HepG2 (cell line): ENCODE measurements around the gene IRAK2. TPM values are rescaled to one million over a fixed set of nuclear protein-coding genes. Genes with fewer than 3 reads are reported as not detected.

Source experiments
- BCL6 ChIP-seq: IDR thresholded peaks from 2 replicates; pipeline ENCODE4 v1.6.1; 2016; ENCODE audit warnings: missing genetic modification reagents, missing compliant biosample characterization
- CEBPG ChIP-seq: IDR thresholded peaks from 2 replicates; pipeline ENCODE4 v1.6.1; 2016
- CHD4 ChIP-seq: fragments of 200-600 bp; sonication (generic); IDR thresholded peaks from 2 replicates; pipeline ENCODE4 v1.7.0; 2017; ENCODE audit warnings: mild to moderate bottlenecking, low read length, borderline replicate concordance
- GATAD1 ChIP-seq: IDR thresholded peaks from 2 replicates; pipeline ENCODE4 v1.6.1; 2016; ENCODE audit warnings: missing genetic modification reagents, missing compliant biosample characterization
- GPN1 ChIP-seq: sonication (generic); formaldehyde crosslinking; IDR thresholded peaks from 2 replicates; pipeline ENCODE4 v1.5.1; 2020; ENCODE audit warnings: missing genetic modification reagents, borderline replicate concordance
- HCFC1 ChIP-seq: fragments of 150-350 bp; IDR thresholded peaks from 2 replicates; pipeline ENCODE4 v1.6.1; 2014; ENCODE audit warnings: low read depth, low read length
- HNRNPL ChIP-seq: fragments of 200-400 bp; formaldehyde crosslinking; IDR thresholded peaks from 2 replicates; pipeline ENCODE4 v1.6.1; 2017; ENCODE audit warnings: mild to moderate bottlenecking, low read depth, low read length
- IKZF1 ChIP-seq: fragments of 450-650 bp; IDR thresholded peaks from 2 replicates; pipeline ENCODE4 v1.7.1; 2016
- JUNB ChIP-seq: sonication (generic); formaldehyde crosslinking; IDR thresholded peaks from 2 replicates; pipeline ENCODE4 v1.8.0; 2022; ENCODE audit warnings: missing genetic modification reagents, mild to moderate bottlenecking, borderline replicate concordance
- MEIS2 ChIP-seq: sonication (generic); formaldehyde crosslinking; IDR thresholded peaks from 2 replicates; pipeline ENCODE4 v1.9.0; 2021; ENCODE audit warnings: mild to moderate bottlenecking, missing genetic modification reagents
- MTA1 ChIP-seq: sonication (generic); formaldehyde crosslinking; IDR thresholded peaks from 2 replicates; pipeline ENCODE4 v1.4.0; 2020; ENCODE audit warnings: missing genetic modification reagents, mild to moderate bottlenecking, borderline replicate concordance
- MXI1 ChIP-seq: IDR thresholded peaks from 3 replicates; pipeline ENCODE4 v1.6.1; 2012; ENCODE audit warnings: low read depth, low read length, inconsistent platforms, borderline replicate concordance
- NFYB ChIP-seq: sonication (generic); formaldehyde crosslinking; IDR thresholded peaks from 2 replicates; pipeline ENCODE4 v1.4.0; 2020; ENCODE audit warnings: missing genetic modification reagents
- NKX3-1 ChIP-seq: sonication (generic); formaldehyde crosslinking; IDR thresholded peaks from 2 replicates; pipeline ENCODE4 v1.5.0; 2020; ENCODE audit warnings: missing genetic modification reagents
- NR2F2 ChIP-seq: IDR thresholded peaks from 2 replicates; pipeline ENCODE4 v1.6.1; 2012; ENCODE audit warnings: low read depth, inconsistent platforms, borderline replicate concordance
- PTBP1 ChIP-seq: fragments of 200-400 bp; formaldehyde crosslinking; IDR thresholded peaks from 2 replicates; pipeline ENCODE4 v1.6.1; 2018; ENCODE audit warnings: low read length, low read depth; ENCODE audit not compliant: poor library complexity, severe bottlenecking
- RAD51 ChIP-seq: fragments of 450-650 bp; IDR thresholded peaks from 2 replicates; pipeline ENCODE4 v1.6.1; 2016; ENCODE audit warnings: borderline replicate concordance
- SATB2 ChIP-seq: sonication (generic); formaldehyde crosslinking; IDR thresholded peaks from 2 replicates; pipeline ENCODE4 v1.5.0; 2020; ENCODE audit warnings: missing genetic modification reagents
- ZBTB46 ChIP-seq: sonication (generic); formaldehyde crosslinking; IDR thresholded peaks from 2 replicates; pipeline ENCODE4 v1.4.0; 2020; ENCODE audit warnings: mild to moderate bottlenecking, missing genetic modification reagents, borderline replicate concordance
- ZFP36L1 ChIP-seq: sonication (generic); formaldehyde crosslinking; IDR thresholded peaks from 2 replicates; pipeline ENCODE4 v1.8.0; 2022; ENCODE audit warnings: mild to moderate bottlenecking, missing genetic modification reagents, moderate library complexity
- ZFP37 ChIP-seq: sonication (generic); formaldehyde crosslinking; IDR thresholded peaks from 2 replicates; pipeline ENCODE4 v1.4.0; 2020; ENCODE audit warnings: missing genetic modification reagents, borderline replicate concordance
- ZFP62 ChIP-seq: sonication (generic); formaldehyde crosslinking; IDR thresholded peaks from 2 replicates; pipeline ENCODE4 v1.4.0; 2020; ENCODE audit warnings: missing genetic modification reagents
- ZMYM2 ChIP-seq: sonication (generic); formaldehyde crosslinking; IDR thresholded peaks from 2 replicates; pipeline ENCODE4 v1.8.0; 2022; ENCODE audit warnings: mild to moderate bottlenecking, missing genetic modification reagents
- ZNF225 ChIP-seq: sonication (generic); formaldehyde crosslinking; IDR thresholded peaks from 2 replicates; pipeline ENCODE4 v1.4.0; 2020; ENCODE audit warnings: mild to moderate bottlenecking, missing genetic modification reagents
- ZNF232 ChIP-seq: sonication (generic); formaldehyde crosslinking; IDR thresholded peaks from 2 replicates; pipeline ENCODE4 v1.4.0; 2020; ENCODE audit warnings: missing genetic modification reagents, borderline replicate concordance
- ZNF235 ChIP-seq: sonication (generic); formaldehyde crosslinking; IDR thresholded peaks from 2 replicates; pipeline ENCODE4 v1.8.1; 2023; ENCODE audit warnings: mild to moderate bottlenecking, missing genetic modification reagents, borderline replicate concordance
- ZNF292 ChIP-seq: sonication (generic); formaldehyde crosslinking; IDR thresholded peaks from 2 replicates; pipeline ENCODE4 v1.8.1; 2022; ENCODE audit warnings: mild to moderate bottlenecking, low read depth, missing genetic modification reagents, borderline replicate concordance
- ZNF337 ChIP-seq: sonication (generic); formaldehyde crosslinking; IDR thresholded peaks from 2 replicates; pipeline ENCODE4 v1.5.1; 2020; ENCODE audit warnings: missing genetic modification reagents, low read depth, mild to moderate bottlenecking, borderline replicate concordance
- ZNF350 ChIP-seq: sonication (generic); formaldehyde crosslinking; IDR thresholded peaks from 2 replicates; pipeline ENCODE4 v1.4.0; 2020; ENCODE audit warnings: mild to moderate bottlenecking, low read depth, missing genetic modification reagents, borderline replicate concordance
- polyA plus RNA-seq, 8 experiments: library from polyadenylated mRNA; depleted of rRNA in 3 of 8; stranded (reverse) in 7 of 8; unstranded in 1 of 8; fragments of >200 nt; fragmentation: Illumina TruSeq in 4 of 8; extraction: Trizol in 4 of 8; gene quantifications; 2 replicates each; pipeline versions ENCODE4 v1.2.1 to v1.2.3, GENCODE V29; 2011 to 2016; ENCODE audit warnings: low read depth in 4 of 8, missing spikeins in 1 of 8, mixed read lengths in 1 of 8; ENCODE audit not compliant: insufficient read depth in 1 of 8
- total RNA-seq, 5 experiments: library from RNA; depleted of rRNA; stranded (reverse); fragments of >200 nt; fragmentation: Illumina TruSeq; extraction: Trizol; gene quantifications; 2 replicates each; pipeline ENCODE4 v1.2.3, GENCODE V29; 2016; ENCODE audit warnings: low read depth in 1 of 5
- TF ChIP-seq, protein P1 (sequence below): sonication (generic); formaldehyde crosslinking; IDR thresholded peaks from 2 replicates; pipeline ENCODE4 v1.8.0; 2022; ENCODE audit warnings: mild to moderate bottlenecking, missing genetic modification reagents

Gene IRAK2
- total and polyA plus RNA-seq, 2 of the 13 experiments (the other 11 are each of a cell fraction or from before 2014, with no cell fraction given): 13.1 to 23.3 TPM

- TF ChIP-seq ZNF350: peak; percentile 70; the same call in 1 of the 2 replicates
- no peak for TF ChIP-seq NFYB
- TF ChIP-seq ZNF337 (CRISPR knock-in tag): no peak
- no peak for TF ChIP-seq IKZF1
- TF ChIP-seq HCFC1: no peak
- TF ChIP-seq ZNF235 (CRISPR knock-in tag): no peak
- 0 out of 2 replicates have a peak, but pooled peaks have one; percentile 23 for TF ChIP-seq MEIS2 (CRISPR knock-in tag)
- TF ChIP-seq ZMYM2: no peak
- TF ChIP-seq JUNB (CRISPR knock-in tag): no peak
- TF ChIP-seq ZFP37: no peak
- TF ChIP-seq SATB2 (CRISPR knock-in tag): 0 out of 2 replicates have a peak, but pooled peaks have one; percentile 37
- TF ChIP-seq GATAD1 (CRISPR knock-in tag): no peak
- TF ChIP-seq ZFP62 (CRISPR knock-in tag): no peak
- TF ChIP-seq RAD51: no peak
- TF ChIP-seq CEBPG (CRISPR knock-in tag): no peak
- TF ChIP-seq NR2F2: no peak
- TF ChIP-seq CHD4: no peak
- TF ChIP-seq MXI1: peak; percentile 50; the same call in 1 of the 3 replicates
- TF ChIP-seq MTA1 (CRISPR knock-in tag): peak; percentile 86; the same call in 1 of the 2 replicates
- TF ChIP-seq NKX3-1 (CRISPR knock-in tag): 0 out of 2 replicates have a peak, but pooled peaks have one; percentile 46
- no peak for TF ChIP-seq ZFP36L1 (CRISPR knock-in tag)
- no peak for TF ChIP-seq ZNF292 (CRISPR knock-in tag)
- TF ChIP-seq ZNF232 (CRISPR knock-in tag): peak; percentile 67; the same call in 1 of the 2 replicates
- TF ChIP-seq ZBTB46 (CRISPR knock-in tag): 0 out of 2 replicates have a peak, but pooled peaks have one; percentile 22
- TF ChIP-seq, protein P1, sequence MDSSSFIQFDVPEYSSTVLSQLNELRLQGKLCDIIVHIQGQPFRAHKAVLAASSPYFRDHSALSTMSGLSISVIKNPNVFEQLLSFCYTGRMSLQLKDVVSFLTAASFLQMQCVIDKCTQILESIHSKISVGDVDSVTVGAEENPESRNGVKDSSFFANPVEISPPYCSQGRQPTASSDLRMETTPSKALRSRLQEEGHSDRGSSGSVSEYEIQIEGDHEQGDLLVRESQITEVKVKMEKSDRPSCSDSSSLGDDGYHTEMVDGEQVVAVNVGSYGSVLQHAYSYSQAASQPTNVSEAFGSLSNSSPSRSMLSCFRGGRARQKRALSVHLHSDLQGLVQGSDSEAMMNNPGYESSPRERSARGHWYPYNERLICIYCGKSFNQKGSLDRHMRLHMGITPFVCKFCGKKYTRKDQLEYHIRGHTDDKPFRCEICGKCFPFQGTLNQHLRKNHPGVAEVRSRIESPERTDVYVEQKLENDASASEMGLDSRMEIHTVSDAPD: no peak
- TF ChIP-seq BCL6 (CRISPR knock-in tag): peak; percentile 29; the same call in 1 of the 2 replicates
- TF ChIP-seq ZNF225 (CRISPR knock-in tag): peak; percentile 67
- no peak for TF ChIP-seq GPN1 (CRISPR knock-in tag)
- no peak for TF ChIP-seq PTBP1
- peak; percentile 43; the same call in 1 of the 2 replicates for TF ChIP-seq HNRNPL
These were observed at the start of gene IRAK2 (continued) for GRCh38 chr3:10164546-10165393.
